NK-92 (cell line): ENCODE measurements around the gene DAB2IP.
"Not testable (repeated sequence)": the region's sequence is repeated elsewhere in the genome, so short reads cannot be mapped to it uniquely, and the experiment has no call there.

Source experiments
- DNase-seq: peaks from one replicate; lab custom pipeline; 2025; ENCODE audit not compliant: unreplicated experiment; lab: John Stamatoyannopoulos, UW

Gene DAB2IP

GRCh38 chr9:121643473-121643872 lies 8.0 kb upstream of the DAB2IP start:
- DNase-seq, result no peak

DNA sequence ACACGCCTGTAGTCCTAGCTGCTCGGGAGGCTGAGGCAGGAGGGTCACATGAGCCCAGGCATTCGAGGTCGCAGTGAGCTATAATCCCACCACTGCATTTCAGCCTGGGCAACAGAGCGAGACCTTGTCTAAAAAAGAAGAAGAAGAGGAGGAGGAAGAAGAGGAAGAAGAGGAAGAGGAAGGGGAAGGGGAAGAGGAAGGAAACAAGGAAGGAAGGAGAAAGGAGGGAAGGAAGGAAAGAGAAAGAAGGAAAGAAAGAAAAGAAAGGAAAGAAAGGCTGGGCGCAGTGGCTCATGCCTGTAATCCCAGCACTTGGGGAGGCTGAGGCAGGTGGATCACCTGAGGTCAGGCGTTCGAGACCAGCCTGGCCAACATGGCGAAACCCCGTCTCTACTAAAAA lies 7.4 kb upstream of the DAB2IP start:
- not testable (repeated sequence) for DNase-seq

DNA sequence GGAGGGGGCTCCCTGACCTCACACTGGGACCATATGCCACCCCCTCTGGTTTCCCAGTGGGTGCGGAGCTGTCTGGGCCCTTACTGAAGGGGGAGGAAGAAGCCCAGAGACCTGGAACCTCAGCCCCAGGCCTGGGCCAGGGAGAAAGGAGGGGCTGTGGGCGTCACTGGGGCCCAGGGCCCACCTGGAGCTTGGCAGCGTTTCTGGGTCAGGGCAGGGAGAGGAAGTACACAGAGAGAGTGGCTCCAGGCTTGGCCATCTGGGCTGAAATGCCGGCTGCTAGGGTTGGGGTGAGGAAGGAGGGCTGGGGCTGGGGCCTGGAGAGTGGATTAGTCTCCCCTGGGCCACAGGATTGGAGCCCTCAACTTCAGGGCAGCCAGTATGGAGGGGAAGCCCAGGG lies 6.4 kb upstream of the DAB2IP start:
- no peak for DNase-seq

- no peak for DNase-seq
Observed at GRCh38 chr9:121645853-121646807, 5.3 kb upstream of the DAB2IP start.

GRCh38 chr9:121646992-121647391 lies 4.4 kb upstream of the DAB2IP start:
- no peak for DNase-seq

DNA sequence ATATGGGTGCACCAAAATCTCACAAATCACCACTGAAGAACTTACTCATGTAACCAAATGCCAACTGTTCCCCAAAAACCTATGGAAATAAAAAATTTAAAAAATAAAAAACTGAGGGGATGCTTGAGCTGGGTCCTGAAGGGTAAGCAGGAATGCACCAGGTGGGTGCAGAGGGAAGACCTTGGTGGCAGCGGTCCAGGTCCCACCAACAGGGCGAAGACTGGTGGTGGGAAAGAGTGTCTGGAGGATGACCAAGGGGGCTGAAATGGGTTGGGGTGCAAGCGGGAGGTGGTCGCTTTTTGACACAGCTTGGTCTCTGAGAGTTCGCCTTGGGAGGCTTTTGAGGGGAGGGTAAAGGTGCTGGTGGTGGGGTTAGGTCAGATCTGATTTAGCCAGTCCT lies 3.3 kb upstream of the DAB2IP start:
- DNase-seq, result no peak

GRCh38 chr9:121648799-121649198 lies 2.6 kb upstream of the DAB2IP start:
- no peak for DNase-seq

DNA sequence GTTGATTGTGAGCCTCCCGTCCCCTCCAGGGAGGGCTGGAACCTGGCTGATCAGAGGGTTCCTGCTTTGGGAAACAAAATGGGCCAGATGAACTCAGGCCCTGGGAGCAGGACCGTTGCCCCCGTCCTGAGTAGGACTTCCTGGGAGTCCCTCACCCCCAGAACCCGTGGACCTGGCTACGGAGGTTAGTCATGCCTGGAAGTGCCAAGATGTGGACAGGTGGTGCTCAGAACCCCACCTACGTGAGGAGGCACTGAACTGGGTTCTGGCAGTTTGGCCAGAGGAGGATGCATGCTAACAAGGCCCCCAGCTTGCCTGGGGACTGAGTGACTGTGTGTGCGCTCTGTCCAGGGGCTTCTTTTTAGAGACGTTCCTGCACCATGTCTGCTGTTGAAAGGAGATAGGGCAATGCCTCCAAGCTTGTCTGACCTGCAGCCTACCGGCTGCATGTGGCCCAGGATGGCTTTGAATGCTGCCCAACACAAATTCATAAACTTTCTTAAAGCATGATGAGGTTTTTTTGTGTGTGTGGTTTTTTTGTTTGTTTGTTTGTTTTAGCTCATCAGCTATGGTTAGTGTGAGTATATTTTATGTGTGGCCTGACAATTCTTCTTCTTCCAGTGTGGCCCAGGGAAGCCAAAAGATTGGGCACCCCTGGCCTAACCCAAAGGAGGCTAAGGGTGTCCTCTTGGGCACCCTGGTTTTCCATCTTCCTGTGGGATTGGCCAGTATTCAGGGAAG lies 1.8 kb upstream of the DAB2IP start:
- no peak for DNase-seq

DNA sequence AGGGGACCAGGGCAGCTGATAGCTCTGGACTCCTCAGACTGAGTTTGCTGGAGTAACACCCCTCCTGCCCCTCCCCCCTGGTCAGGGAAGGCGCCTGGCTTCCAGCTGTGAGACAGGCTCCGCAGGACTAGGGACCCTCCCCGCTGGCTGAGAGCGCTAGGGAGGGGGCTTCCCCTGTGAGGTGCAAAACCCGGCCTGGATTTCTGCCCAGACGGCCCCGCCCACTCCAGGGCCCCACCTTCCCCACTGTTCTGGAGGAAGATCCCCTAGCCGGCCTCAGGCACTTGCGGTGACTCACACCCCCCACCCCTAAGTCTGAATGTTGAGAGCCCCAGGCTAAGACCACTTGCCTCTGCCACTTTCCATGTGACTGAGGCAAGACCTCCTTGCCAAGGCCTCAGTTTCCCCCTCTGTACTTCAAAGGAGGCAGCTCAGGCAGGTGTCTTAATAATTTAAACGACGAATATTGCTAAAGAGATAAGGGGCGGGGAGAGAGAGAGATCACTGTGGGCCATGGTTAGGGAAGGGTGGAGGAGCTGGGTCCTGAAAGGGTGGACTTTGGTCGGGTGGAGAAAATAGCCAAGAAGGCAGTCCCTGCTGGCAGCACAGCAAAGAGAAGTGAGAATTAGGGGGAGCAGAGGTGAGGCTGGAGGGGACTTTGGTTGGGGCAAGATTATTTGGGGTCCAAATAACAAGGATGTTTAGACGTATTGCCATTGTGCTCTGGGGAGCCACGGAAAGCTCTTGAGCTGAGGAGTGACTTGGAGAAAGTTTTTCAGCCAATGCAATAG lies 1.0 kb upstream of the DAB2IP start:
- DNase-seq, result no peak

DNA sequence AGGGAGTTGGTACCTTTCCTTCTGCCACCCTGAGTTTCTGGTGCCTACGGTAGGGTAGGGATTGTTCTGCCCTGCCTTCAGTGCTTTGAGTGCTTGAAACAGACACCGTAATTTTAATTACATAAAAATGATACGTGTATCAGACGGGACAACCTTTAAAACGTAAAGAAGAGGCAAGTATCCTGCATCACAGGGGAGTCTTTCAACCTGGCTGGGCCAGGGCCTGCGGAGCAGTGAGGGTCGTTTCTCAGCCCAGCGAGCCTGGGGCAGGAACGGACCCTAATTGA lies 483 bp upstream of the DAB2IP start:
- DNase-seq, result no peak

DNA sequence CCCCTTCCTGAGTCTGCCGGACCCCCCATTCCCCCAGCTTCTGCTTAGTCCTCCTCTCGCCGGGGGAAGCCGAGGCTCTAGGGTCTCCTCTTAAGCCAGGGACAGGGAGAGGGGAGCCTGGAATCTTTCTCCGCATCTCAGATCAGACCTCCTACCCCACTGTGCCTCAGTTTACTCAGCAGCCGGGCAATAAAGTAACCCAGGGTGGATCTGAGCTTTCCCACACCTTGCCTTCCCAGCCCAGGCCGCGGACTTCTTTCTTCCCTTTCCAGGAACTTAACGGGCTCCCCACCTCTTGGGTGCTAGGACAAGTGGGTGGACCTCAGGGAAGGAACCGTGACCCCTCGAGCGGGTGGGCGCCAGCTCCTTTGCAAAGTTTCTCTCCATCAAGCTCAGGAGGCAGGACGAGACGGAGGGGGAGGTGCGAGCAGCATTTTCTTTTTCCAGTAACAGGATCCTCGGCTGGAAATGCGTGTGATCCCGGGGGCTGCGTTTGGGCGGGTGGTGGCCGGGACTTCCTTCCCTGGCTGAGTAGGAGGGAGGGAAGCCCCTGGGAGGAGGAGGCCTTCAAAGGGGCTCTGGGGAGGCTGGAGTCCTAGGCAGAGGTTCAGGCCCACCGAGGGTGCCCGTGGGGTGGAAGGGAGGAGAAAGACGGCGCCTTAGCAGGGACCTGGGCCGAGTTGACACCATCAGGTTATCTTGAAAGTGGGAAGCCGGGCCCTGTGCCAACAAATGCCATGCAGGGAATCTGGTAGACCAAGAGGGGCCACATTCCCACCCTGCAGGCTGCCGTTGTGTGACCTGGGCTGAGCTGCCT lies 795 bp downstream of the DAB2IP start:
- no peak for DNase-seq

- DNase-seq, result no peak
Observed at GRCh38 chr9:121652838-121653231, 1.4 kb downstream of the DAB2IP start.

DNA sequence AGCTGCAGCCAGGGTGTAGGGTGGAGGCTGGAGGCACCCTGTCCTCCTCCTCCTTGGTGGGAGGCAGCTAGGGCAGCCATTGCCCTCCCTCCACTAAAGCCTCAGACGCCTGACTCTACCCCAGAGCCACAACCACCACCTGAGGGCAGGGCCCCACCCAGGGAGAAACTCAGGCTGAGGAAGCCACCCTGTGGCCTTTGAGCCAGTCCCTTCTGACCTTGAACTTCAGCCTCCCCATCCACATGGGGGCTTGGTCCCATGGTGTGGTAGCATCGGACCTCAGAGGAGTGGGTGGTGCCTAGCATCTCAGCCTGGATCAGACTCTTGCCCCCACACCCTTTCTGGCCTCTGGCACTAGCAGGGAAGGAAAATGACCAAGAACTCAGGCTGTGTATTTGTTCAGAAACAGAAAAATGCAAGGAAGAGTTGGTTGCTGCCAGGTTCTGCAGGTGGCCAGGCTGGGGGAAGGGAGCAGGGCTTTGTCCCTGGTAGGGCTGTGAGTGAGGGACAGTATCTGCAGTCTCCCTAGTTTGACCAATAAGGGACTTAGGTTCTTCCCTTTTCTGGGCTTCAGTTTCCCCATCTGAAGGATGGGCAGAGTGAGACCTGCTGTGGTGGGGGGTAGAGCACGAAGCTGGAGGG lies 3.2 kb downstream of the DAB2IP start:
- no peak for DNase-seq

GRCh38 chr9:121655231-121655755 lies 3.9 kb downstream of the DAB2IP start:
- DNase-seq, result no peak

DNA sequence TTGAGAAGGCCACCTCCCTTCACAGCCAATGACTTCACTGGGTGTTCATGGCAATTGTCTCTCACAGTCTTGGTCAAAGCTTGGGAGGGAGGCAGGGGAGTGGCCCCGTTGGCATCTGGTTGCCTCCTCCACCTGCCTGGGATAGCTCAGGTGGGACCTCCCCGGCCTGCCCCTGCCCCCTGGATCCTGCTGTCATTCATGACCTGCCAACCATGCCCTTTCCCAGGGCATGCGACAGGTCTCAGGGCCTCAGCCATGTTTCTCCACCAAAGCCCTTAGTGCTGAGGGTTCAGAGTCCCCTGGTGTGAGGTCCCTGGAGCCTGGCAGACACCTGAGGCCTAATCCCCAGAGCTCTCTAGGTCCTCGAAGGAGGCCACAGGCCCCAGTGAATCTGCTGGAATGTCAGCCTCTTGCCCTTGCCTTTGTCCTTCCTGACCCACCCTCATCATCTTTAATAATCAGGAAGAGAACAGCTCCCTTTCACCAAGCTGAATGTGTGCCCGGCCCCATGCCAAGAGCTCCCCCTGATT lies 5.6 kb downstream of the DAB2IP start:
- DNase-seq, result no peak

GRCh38 chr9:121658166-121658565 lies 6.7 kb downstream of the DAB2IP start:
- DNase-seq, result no peak

DNA sequence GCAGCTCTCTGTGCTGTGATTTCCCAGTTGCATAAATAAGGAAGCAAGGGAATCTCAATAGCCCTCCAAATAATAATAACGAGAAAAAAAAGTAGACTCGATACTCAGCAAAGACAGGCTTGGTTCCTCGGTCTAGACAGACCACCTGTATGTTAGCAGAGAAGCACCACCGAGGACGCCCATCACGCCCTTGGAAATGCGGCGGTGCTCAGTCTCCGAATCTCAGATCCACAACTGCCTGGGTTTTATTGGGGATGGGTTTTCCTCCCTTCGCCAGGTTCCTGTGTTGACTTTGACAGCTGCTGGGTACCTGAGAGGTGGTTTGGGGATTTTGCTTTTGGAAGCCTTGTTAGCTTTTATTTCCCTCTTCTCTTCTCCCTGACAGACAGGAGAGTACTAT lies 7.2 kb downstream of the DAB2IP start:
- no peak for DNase-seq

DNA sequence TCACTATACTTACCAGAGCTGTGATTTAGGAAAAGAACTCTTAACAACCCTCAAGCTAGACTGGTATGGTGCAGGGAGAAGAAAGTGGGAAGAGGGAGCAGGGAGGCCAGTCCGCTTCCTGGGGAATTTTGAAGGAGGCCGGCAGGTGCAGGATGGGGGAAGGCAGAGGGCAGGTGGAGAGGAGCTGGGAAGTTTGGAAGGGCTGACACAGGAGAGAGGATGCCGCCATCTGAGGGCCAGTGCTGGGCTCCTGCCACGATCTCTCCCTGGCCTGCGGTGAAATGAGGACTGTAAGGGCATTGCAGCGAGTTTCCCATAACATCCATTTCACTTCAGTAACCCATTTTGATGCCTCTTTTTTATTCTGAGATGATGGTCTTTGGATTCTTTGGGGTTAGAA lies 8.9 kb downstream of the DAB2IP start:
- DNase-seq, result no peak

DNA sequence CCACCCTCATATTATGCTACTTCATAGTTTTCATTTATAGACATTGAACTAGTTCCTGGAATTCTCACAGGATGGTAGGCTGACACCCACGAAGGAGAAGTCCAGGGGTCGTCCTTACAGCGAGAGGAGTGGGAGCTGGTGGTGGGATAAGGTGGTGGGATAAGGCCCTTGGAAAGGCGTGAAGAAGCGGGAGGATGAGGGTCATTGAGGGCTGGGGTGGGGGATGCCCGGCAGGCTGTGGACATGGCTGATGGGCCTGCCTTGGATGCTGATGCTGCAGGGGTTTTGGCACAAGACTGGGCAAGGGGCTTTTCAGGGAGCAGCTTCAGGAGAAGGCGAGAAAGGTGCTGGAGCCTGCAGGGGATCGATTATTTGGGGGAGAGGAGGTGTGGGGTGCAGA lies 9.4 kb downstream of the DAB2IP start:
- no peak for DNase-seq

- DNase-seq, result no peak
Observed at GRCh38 chr9:121661328-121661727, 9.9 kb downstream of the DAB2IP start.
